HG03039 (cell line): ENCODE data around the gene MST1.

Experiments
- ATAC-seq: cut with Tn5 transposase; IDR thresholded peaks from one replicate; pipeline ENCODE4 v1.9.1; 2021; ENCODE audit warnings: mild to moderate bottlenecking, moderate library complexity; ENCODE audit not compliant: unreplicated experiment

Gene MST1

GRCh38 chr3:49680493-49681231 is 8.6 kb downstream of the MST1 start:
- ATAC-seq, result no peak

GRCh38 chr3:49675912-49676311 is 13.4 kb downstream of the MST1 start:
- no peak for ATAC-seq

DNA sequence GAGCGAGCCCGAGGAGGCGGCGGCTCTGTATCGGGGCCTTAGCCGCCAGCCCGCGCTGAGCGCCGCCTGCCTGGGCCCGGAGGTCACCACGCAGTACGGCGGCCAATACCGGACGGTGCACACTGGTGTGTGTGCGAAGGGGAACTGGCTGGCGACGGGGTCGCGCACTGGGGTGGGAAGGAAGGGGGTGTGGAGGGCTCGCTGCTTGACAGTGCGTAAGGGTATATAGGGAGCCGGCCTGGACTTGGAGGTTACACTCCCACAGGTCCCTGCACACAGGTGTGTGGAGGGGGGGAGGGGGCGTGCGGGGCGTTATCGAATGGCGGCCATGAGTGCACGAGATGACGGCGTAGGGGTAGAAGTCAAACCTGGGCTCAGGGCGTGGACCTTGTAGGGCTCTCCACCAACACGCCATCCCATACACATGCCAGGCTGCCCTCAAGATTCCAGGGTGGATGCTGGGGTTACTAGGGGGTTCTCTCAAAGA is 14.7 kb downstream of the MST1 start:
- ATAC-seq, result no peak

DNA sequence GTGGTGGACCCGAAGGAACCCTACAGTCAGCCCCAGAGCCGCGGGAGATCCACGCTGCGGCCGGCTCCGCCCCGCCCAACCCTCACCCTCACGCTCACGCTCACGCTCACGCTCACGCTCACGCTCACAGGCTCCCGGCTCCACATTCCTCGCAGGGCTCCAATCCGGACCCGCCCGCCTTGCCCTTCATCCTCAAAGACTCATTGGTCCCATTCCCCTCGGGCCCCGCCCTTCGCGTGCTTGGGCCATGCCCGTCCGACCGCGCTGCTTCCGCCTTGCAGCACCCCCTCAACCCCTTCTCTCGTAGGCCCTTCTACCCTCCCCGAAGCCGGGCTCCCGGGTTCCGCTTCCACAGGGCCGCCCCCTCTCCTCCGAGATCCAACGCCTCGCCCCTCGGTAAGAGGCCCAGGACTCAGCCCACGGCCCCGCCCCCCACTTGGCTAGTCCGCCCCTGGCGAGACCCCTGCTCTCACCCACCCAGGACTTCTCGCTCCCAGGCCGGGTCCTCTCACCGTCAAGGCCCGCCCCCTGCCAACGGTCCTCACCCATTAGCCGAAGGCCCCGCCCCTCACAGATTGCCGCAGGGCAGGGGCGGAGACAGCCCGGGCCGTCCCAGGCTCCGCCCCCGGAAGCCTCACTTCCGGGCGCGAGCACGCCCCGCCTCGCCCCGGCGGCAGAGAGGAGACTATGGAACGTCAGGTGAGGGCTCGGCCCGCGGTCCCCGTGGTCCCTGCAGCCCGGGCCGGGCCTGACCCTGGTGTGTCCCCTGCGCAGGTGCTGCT is 15.4 kb downstream of the MST1 start, which contains the start of gene APEH:
TSS of gene APEH (plus strand) at position 637 of the 782 bp plus-strand sequence. CDS start at position 688, 51 bp downstream.
- ATAC-seq, result peak; percentile 74

DNA sequence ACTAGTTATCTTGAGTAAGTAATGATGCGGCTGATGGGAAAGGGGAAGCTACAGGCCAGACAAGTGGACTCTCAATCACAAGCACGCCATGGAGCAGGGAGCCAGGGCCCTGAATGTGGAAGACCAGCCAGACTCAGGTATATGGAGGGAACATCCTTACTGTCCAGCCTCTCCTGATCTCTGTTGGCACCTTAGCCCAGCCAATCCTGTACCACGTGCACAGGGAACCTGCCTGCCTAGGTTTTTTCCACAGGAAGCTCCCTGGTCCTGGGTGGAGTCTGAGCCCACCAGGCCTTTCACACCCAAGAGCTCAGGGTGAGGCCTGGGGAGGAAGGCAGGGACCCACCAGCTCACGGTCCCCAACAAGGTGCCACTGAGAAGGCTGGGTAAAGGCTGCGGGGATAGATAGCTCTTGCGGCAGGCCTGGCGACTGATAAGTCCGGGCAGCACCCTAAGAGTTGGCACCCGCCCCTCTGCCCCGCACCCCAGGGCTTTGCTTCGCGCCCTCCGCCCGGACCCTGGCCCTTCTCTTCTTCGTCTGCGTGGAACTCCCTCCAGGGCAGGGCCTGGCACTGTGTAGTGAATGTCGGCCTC is 16.1 kb downstream of the MST1 start:
- no peak for ATAC-seq

DNA sequence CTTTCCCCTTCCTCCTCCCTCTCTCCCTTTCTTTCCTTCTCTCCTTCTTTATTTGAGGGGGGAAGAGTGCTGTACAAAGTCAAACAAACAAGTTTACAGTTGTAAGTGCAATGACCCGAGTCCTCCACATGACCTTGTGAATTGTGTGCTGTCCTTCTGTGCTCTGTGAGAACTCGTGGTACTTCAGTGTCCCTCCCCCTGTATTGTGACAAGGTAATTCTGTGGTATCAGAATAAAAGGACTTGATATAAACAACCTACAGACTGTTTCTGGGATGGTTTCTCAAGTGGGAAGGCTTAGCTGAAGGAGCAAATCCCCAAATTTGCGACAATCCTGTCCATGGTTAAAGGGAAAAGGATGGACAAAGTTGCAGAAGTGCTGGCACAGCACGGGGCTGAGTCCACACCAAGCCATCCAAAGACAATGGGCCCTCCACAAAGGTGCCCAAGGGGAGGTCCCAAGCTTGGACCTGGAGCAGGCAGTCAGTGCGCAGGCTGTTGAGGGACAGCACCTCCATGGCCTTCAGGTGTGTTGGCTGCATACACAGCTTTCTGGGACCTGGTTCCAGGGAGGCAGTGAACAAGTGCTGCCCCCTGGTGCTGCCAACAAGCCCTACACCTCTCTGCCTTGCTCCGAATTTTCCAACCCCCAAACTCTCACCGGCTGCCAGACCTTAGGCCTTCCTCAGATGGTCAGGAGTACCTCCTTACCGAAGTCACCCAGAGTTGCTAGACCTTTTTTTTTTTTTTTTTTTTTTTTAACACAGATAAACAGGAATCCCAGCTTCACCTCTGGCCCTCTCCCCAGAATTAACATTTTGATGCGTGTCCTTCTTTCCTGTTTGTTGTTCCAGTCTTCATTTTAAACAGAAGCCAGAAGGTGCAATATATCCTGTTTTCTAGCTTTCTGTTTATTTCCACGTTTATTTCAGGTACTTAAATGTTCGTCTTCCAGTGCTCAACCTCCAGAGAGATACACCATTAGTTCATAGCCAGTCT is 17.7 kb downstream of the MST1 start:
- ATAC-seq, result no peak

DNA sequence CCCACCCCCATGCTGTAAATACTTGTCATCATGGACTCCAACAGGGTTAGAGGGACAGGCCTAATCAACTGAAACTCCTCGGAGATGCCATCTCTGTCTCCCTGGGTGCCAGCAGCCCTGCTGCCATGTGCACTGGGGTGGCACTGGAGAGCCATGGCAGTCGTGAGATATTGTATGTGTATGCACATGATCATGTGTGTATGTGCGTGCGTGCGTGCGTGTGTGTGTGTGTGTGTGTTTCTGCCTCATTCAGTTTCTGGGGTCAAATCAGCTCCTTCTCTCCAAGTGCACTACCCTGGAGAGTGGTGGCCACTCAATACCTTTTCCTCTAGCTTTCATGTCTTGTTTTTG is 18.4 kb downstream of the MST1 start:
- ATAC-seq, result no peak

- ATAC-seq, result no peak
Measured at GRCh38 chr3:49669352-49669751, 19.9 kb downstream of the MST1 start.

DNA sequence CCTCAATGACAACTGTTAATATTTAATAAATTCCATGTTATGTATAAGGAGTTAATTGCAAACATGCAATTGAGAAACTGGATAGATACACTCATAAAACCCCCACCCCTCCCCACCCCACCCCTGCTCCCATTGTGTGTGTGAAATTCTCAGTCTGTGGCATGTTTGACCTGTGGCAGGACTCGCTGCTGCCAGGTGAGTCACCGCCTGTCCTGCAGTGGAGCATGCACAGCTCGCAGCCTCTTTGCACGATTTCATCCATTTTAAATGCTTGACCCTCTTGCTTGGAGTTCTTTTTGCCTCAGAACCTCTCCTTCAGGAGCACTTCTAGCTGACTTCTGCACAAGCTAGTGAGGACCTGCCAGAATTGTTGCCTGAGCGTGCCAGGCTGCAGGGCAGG is 20.4 kb downstream of the MST1 start:
- no peak for ATAC-seq

DNA sequence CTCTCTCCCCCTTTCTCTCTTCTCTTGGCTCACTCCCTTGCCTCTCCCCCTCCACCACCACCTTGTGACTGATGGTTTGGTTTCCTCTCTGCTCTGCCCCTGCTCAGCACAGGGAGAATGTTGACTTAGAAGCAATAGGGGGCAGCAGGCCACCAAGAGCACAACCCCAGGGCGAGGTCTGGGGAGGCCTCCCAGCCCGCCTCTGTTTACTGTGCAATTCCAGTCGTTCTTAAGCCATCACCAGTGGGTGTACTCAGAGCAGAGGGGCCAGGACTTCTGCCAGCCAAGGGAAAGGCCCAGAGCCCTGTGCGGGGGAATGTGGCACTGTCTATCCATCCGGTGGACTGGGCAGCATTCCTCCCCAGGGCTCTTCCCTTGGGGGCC is 20.9 kb downstream of the MST1 start:
- ATAC-seq, result no peak

DNA sequence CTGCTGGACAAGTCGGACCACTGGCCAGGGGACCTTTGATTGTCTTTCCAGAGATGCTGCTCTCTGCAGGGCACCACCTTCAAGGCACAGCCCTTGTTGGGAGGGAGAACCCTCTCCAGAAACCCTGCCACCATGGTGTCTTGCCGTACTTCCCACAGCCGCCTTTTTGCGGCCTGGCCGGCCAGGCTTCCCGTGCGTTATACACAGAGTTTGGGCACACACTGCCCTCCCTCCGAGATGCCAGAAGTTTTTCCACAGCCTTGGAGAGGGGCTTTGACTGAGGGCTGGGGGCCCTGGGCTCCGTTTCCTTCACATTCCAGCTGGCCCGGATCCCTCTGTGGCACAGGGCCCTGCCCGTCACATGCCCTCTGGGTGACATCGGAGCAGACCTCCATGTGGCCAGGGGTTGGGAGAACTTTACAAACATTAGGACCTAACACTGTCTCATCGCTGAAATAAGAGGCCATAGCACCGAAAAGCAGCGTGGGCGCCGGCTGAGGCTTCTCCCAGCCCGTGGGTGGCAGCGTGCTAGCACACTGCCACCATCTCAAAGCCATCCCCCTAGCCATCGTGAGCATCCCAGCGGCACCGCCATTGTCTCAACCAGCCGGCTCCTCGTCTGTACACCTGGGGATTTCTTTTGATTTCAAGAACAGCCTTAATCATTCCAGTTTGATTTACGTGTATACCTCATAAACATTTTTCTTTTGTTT is 21.4 kb downstream of the MST1 start:
- no peak for ATAC-seq

- no peak for ATAC-seq
Measured at GRCh38 chr3:49666592-49666991, 22.7 kb downstream of the MST1 start.

DNA sequence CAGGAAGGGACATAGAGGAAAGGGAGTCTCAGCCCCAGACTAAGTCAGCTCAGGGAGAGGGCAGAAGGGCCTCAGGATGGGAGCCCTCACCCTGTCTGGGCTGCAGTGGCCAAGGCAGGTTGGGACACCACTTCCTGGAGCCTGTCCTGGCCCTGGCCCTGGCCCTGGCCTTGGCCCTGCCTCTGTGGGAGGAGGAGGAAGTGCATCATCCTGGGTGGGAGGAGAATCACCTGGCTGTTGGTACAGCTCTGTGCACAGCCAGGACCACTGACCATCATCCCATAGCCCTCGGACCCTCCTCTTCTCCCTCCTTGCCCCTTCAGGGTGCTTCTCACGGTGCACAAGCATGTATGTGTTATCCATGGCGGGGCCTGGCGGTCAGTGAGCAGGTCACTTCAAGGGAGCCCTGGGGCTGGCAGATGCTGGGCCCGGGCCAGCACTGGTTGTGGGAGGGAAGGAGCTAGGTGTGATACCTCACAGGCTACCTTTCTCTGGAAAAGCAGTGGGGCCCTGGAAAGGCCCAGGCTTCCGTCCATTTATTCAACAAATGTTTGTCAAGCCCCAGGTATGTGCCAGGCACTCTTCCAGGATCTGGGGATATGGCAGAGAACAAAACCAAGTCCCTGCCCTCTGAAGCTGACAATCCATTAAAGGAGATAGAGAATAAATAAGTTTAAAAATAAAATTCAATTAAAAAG is 23.3 kb downstream of the MST1 start:
- no peak for ATAC-seq

DNA sequence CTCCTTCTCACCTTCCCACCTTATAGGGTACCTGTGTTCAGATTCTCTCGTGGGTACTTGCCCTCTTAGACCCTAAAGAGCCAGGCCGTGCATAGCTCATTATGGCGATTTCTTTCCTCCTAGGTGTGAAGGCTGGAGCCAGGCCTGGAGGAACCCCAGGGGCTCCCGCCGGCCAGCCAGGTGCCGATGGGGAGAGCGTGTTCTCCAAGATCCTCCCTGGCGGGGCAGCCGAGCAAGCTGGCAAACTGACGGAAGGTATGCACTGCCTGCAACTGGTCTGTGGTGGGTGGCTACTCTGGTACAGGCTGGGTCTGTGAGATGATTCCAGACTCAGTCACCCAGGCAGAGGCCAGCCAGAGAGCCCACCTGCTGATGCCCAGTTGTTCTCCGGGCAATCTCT is 25.0 kb downstream of the MST1 start:
- no peak for ATAC-seq

DNA sequence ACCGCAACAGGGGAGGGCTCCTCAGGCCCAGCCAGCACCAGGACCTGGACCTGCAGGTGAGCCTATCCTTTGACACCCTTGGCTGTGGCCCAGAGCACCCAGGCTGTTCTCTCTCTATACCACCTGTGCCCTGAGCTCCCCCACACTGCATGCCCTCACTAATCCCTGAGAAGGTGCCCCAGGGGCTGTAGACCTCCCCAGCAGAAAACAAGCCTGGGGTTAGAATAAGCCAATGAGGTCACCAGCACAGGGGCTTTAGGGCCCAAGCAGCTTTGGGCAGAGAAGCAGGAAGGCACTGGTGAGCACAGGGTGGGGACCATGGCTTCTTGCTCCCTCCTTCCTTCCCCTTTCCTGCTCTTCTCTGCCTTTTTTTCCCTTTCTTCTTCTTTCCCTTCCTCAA is 25.4 kb downstream of the MST1 start:
- ATAC-seq, result no peak

- ATAC-seq, result no peak
Measured at GRCh38 chr3:49662720-49663413, 26.4 kb downstream of the MST1 start.

- ATAC-seq, result no peak
Measured at GRCh38 chr3:49662021-49662420, 27.3 kb downstream of the MST1 start.

- no peak for ATAC-seq
Measured at GRCh38 chr3:49661281-49661680, 28.0 kb downstream of the MST1 start.

DNA sequence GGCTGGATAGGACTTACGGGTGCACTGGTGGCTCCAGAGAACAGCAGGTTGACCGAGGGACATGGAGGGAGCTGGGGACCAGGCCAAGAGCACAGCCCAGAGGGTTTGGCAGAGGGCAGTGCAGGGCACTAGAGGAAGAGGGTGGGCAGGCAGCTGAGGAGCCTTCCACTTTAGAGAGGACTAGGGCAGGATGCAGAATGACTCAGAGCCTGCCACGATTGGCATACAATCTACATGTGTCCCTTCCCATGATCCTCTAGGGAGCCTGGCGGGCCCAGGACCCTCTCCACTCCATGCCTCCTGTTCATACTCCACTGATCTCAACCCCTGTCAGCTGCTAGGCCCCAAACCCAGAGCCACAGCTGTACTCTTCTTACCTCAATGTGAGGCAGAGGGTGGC is 29.5 kb downstream of the MST1 start:
- ATAC-seq, result no peak
